Right kidney (tissue), 9 donors: ENCODE data around the gene VAT1.
"Not testable (repeated sequence)": the region's sequence is repeated elsewhere in the genome, so short reads cannot be mapped to it uniquely, and the experiment has no call there.

ENCODE experiments used
- DNase-seq: peaks from one replicate; pipeline ENCODE4 v3.0.0-alpha.2; 2016
- long read RNA-seq, 8 donors: transcript quantifications; one replicate each; lab custom pipeline, GENCODE V29; 2026

The VAT1 gene
- long read RNA-seq, donor 1, transcript VAT1-201 (6 exons, 2,734 nt), result major isoform, 36 of 46 reads
- long read RNA-seq, donor 1, partial matches to known transcripts, result 0 of 46 reads
- long read RNA-seq, donor 1, other reads (novel, unspliced or antisense), result 9 of 46 reads
- long read RNA-seq, donor 2, transcript VAT1-201 (6 exons, 2,734 nt), result major isoform, 18 of 18 reads
- long read RNA-seq, donor 2, partial matches to known transcripts, result 0 of 18 reads
- long read RNA-seq, donor 2, other reads (novel, unspliced or antisense), result 0 of 18 reads
- long read RNA-seq, donor 3, transcript VAT1-201 (6 exons, 2,734 nt), result major isoform, 17 of 17 reads
- long read RNA-seq, donor 3, partial matches to known transcripts, result 0 of 17 reads
- long read RNA-seq, donor 3, other reads (novel, unspliced or antisense), result 0 of 17 reads
- long read RNA-seq, donor 4, transcript VAT1-201 (6 exons, 2,734 nt), result major isoform, 15 of 16 reads
- long read RNA-seq, donor 4, partial matches to known transcripts, result 0 of 16 reads
- long read RNA-seq, donor 4, other reads (novel, unspliced or antisense), result 0 of 16 reads
- long read RNA-seq, donor 5, transcript VAT1-201 (6 exons, 2,734 nt), result major isoform, 37 of 37 reads
- long read RNA-seq, donor 5, partial matches to known transcripts, result 0 of 37 reads
- long read RNA-seq, donor 5, other reads (novel, unspliced or antisense), result 0 of 37 reads
- long read RNA-seq, donor 6, transcript VAT1-201 (6 exons, 2,734 nt), result major isoform, 37 of 59 reads
- long read RNA-seq, donor 6, partial matches to known transcripts, result 22 of 59 reads
- long read RNA-seq, donor 6, other reads (novel, unspliced or antisense), result 0 of 59 reads
- long read RNA-seq, donor 7, result 0 reads
- long read RNA-seq, donor 8, transcript VAT1-201 (6 exons, 2,734 nt), result major isoform, 26 of 32 reads
- long read RNA-seq, donor 8, partial matches to known transcripts, result 0 of 32 reads
- long read RNA-seq, donor 8, other reads (novel, unspliced or antisense), result 5 of 32 reads

DNA sequence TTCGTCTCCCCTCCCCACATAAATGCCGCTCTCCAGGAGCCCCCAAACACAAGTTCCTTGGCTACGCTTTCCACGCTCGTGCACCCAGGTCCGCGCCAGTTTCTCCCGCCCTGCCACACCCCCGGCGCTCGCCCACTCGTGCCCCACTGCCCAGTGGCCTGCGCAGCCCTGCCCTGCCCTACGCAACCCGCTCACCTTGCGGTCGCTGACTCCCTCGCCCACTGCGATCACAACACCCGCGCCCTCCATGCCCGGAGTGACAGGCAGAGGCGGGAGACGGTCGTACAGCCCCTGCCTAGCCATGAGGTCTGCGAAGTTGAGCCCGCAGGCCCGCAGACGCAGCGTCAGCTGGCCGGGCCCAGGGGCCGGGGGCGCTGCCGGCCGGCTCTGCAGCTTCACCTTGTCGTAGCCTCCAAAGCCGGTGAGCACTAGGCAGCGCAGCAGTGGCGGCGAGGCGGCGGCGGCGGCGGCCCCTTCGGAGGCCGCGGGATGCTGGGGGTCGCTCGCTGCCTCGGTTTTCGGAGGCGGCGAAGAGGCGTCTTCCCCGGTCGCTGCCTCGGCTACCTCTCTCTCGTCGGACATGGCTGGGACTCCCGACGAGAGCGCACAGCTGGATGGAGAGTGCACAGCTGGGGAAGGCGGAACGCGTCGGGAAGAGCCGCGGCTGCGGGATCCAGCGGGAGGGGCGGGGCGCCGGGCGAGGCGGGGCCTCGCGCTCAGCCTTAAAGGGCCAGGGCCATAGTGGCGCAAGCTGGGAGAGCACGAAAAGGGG is at the start of gene VAT1:
VAT1 (minus strand) TSS at position 645 of the 772 bp plus-strand sequence; CDS start at position 582, 63 bp downstream.
- peak; percentile 96 for DNase-seq

DNA sequence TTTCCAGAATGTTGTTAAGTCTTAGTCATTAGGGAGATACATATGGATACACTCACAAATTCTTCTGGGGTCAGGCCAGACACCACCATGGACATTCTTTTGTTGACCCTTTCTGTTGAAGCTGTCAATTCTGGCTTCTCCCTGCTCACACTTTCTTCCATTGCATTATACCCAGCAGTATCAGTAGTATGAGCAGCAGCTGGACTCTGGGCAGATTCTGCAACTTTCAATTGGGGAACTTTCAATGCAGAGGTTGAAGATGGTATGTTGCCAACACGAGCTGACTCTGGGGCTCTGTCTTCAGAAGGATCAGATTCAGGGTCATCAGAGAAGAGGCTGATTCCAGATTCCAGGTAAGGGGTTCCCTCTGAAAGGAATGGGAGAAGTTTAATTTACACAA is 48.7 kb upstream of the VAT1 start:
- DNase-seq, result no peak

DNA sequence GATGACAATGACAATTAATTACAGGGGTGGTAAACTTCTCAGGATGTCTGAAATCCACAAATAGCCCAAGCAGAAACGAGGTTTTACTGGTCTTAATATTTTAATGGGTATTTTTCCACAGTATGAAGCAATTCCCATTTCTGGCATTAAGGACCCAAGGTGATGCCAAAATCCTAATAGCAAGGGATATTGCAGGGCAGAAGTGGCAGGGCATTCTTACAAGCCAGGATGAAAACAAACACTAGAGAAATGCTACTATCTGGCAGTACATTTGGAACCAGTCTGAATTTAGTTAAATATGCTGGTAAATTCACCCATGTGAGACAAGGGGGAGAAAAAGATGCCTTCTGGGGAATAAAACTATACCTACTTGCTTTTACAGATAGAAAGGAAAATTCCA is 48.1 kb upstream of the VAT1 start:
- no peak for DNase-seq

DNA sequence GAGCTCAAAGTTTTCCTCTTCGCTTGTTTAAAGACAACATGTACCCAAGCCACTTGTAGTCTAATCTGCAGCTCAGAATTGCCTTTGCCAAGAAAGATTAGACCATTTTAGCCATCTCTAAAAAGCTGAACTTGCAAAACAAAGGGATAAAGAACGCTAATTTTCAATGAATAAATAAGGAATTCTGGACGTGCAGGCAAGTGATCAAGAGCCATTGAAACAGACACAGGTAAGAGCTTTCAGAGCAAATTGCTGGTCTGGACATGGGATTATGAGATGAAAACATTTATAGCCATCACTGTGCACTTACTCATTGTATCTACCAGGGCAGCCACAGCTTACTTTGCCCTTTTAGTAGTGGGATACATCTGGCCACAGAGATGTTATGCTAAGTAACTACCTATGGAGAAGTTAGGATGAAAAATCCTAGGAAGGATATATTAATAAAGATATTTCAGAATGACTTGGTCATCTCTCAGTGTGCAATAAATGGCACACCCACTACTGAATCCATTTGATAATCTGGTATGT is 47.2 kb upstream of the VAT1 start:
- no peak for DNase-seq

DNA sequence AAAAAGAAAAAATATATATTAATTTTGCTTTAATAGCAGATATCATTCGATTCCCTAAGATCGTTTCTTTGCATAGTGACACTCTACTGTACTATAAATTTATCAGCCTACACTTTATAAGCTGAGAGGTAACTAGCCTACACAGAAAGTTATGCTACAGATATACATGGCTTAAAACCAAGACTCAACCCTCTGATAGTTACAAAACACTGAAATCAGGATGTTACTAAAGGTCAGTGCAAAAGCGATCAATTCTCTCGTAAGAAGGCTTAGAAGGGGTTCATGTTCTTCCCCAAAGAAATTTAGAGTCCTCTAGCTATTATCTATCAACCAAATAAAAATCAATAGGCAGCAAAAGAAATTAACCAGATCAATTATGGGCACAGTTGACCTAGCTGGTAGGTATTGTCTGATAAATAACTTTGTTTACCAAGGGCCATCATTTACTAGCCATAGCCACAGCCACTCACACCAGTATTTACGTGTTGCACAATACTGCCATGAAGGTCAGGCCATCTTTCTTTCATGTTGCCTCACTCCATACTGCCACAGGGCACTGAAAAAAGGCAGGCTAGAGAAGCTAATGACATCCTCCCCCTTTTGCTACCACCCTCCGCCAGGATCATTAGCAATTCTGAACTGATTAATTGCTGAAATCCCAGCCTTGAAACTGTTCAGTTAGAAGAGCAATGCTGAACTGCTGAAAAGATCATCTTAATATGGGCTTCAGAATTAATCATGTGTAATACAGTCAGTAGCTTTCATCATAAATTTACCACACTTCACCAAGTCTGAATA is 46.6 kb upstream of the VAT1 start:
- no peak for DNase-seq

DNA sequence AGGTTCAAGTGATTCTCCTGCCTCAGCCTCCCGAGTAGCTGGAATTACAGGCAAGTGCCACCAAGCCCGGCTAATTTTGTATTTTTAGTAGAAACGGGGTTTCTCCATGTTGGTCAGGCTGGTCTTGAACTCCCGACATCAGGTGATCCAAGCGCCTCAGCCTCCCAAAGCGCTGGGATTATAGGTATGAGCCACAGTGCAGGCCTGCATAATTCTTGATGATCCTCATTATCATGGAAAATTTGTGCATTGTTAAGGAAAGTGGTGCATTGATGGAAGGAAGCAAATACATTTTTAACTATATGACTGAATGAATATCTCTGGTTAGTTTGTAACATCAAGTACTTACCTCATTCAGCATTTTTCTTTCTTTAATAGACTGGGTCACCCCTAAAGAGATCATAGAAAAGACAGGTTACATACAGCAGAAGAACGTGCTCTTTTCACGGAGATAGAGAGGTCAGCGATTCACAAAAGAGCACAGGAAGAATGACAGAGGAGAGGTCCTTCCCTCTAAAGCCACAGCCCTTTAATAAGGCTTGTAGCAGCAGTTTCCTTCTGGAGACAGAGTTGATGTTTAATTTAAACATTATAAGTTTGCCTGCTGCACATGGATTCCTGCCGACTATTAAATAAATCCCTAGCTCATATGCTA is 40.9 kb upstream of the VAT1 start:
- DNase-seq, result no peak

DNA sequence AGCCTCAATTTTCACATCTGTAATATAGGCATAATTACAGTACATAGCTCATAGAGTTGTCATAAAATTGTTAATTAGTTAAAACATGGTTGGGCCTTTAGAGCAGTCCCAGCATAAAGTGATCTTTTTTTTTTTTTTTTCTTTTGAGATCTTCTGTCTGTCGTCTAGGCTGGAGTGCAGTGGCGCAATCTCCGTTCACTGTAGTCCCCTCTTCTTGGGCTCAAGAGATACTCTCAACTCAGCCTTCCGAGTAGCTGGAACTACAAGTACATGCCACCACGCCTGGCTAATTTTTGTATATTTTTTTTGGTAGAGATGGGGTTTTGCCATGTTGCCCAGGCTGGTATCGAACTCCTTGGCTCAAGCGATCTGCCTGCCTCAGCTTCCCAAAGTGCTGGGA is 33.9 kb upstream of the VAT1 start:
- DNase-seq, result no peak

DNA sequence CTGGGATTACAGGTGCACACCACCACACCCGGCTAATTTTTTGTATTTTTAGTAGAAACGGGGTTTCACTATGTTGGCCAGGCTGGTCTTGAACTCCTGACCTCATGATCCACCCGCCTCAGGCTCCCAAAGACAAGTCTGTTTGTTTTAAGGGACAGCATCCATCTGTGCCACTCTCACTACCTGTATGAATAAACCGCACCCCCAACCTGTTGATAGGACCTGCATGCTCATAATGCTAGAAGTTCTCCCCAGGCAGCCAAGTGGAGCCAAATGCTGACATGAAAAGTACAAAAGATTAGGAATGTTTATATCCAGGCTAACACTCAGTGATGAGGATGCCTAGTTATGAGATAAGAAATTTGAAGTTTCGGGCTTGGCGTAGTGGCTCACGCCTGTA is 30.8 kb upstream of the VAT1 start:
- DNase-seq, result not testable (repeated sequence)

DNA sequence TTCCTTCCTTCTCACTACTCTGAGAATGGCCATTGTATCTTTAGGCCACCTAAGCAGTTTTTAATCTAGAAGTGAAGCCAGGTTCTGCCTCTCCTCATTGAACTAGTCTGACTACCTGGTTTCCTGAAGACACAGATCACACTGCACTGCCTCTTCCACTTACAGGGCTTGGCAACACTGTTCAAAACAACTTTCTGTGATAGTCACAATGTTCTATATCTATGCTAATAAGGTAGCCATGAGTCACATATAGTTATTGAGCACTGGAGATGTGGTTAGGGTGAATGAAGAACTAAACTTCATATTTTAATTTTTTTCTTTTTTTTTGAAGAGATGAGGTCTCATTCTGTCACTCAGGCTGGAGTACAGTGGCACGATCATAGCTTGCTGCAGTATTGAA is 29.8 kb upstream of the VAT1 start:
- no peak for DNase-seq

DNA sequence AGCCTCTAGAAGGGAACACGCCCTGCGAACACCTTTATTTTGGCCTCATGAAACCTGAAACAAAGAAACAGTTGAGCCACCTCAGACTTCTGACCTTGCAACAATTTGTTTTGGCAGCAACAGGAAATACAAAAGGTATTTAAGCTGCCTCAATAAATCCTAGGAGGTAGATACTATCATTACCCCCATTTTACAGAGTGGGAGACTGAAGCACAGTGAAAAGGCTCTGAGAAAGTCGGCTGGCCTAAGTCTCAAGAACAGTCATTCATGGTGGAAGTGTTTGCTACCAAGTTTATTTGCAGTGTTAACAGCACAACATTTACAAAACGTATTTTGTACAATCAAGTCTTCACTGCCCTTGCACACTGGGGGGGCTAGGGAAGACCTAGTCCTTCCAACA is 21.8 kb upstream of the VAT1 start:
- DNase-seq, result no peak

DNA sequence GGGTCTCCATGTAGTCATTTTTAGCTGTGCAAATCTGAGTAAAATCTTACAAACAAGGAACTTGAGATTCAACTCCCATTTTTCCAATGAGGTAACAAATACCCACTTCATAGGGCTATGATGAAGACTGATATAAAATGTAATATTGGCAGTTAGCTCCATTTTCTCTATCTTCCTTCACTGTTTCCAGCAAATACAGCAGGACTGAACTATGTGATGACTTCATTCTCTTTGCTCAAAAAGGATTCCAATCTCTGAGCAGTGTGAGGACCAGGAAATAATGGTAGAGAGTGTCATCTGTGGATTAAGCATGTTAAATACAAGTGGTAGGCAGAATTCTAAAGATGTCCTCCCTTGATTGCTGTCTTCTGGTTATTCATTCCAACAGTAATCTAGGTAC is 21.1 kb upstream of the VAT1 start:
- no peak for DNase-seq

DNA sequence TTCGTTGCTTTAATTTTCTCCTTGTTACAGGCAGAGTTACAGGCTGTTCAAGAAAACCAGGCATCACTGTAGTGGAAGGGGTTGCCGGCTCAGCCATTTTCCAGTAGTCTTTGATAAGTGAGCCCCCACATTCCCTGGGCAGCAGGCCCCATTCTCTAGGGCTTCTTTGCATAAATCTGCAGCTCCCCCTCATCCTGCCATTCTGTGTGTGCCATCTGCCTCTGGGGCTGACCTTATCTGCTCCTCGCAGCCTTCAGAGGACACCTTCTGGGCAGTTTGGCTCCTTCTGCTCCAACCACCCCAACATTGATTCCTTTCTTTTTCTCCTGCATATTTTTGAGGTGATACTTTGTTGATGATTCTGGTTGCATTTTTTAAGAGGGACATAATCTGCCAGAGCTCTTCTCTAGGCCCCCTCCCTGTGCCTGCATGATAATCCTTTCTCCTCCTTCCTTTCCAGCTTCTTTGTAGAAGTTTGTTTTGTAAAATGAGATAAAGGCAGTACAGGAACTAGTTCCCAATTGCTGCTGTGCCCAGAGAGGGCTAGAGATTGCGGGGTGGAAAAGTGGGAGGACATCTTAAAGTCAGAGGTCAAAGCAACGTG is 19.9 kb upstream of the VAT1 start:
- DNase-seq, result no peak

DNA sequence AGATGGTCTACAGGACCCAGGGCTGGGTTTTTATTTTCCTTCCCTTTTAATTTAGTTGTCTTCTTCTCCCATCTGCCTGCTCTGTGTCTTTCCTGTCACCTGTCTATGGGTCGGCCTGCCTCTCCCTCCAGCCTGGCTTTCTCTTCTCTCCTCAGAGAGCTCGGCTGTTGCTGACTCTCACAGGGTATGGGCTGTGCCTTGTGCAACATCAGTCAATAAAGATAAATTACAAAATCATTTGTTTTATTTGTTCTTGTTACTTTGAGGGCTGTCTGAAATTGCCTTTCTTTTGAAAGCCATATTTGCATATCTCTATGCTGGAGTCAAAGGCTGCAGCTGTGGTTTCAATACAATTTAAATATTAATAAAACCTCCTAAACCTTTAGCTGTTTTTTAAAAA is 18.5 kb upstream of the VAT1 start:
- no peak for DNase-seq

DNA sequence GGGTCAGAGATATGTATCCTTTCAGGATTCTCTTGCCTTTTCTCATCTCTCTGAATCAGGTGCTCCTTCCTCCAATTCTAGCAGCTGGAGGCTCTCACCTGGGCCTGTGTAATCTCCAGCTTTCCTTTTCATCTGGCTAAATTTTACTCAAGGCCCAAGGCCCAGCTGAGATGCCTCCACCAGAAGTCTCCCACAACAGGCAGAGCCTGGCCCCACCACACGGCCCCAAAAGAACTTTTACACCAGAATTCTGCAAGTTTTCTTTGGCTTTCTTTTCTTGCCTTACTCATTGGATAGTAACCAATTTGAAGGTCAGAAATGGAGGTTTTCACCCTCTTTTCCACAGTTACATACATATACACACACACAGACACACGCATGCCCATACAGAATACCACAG is 17.5 kb upstream of the VAT1 start:
- DNase-seq, result no peak

DNA sequence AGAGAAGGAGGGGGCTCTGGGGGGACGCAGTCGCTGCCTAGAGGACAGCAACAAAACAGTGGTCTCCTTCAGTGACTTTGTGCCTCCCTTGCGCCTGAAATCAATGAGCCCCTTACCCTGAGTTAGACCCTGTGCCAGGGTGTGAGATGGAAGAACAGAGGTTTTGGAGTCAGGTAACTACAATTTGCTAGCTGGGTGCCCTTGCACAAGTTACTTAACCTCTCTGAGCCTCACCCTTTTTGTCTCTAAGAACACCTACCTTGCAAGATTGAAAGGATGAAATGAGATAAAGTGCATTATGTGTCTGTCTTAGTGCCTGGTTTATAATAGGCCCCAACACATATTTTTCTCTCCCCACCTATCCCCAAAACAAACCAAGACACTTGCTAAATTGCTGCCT is 12.7 kb upstream of the VAT1 start:
- no peak for DNase-seq

DNA sequence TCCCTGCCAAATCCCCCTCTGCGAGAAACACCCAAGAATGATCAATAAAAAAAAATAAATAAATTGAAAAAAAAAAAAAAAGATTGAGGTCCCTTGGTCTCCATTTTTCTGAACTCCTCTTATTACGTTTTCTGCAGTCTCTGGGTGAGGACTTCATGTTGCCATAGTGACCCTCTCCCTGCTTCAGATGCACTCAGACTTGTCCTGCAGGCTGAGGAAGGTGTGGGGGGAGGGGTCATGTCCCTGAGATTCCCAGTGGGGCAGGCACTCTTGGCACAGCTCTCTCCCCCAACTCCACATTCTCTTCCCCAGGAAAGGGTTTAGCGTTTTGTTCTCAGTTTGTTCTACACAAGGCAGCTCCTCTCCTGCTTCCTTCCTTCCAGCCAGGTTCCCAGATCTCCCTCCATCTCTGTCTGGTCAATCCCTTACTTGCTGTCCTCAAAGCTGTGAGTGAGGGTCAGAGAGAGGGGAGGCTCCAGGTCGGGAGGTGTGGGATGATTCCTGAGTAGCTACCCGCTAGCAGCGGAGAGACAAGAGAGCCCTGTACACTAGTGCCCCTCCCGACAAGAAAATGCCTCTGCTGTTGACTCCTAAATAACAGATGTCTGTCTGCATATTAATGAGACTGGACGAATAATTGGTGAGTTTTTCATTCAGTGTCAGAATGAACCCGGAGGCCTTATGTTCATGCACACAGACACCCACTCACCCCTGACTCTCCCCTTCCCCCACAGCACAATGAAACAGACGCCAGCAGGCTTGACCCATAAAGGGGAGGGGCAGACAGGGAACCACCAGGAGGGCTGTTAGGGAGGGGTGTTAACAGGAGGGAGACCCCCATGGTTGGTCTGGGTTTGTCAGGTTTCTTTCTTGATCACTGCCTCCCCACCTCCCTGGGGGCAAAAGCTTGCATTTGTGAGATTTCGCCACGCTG is 12.0 kb upstream of the VAT1 start:
- no peak for DNase-seq

DNA sequence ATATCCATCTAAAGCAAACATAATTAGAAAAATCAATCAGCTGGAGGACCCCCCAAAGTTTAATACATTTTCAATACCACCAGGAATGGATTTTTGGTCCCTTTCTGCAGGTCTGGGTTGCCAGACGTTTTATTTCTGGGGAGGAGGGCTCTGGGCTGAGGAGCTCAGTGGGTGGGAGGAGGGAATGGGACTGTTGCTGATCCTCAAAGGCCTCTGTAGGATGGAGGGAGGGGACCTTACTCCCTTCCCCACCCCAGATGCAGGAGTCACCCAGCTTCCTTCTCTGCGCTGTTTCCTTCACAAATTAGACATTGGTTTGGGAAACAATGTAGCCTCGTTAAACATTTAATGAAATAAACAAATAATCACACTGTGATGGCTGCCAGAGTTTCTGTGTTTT is 9.5 kb upstream of the VAT1 start:
- DNase-seq, result no peak

DNA sequence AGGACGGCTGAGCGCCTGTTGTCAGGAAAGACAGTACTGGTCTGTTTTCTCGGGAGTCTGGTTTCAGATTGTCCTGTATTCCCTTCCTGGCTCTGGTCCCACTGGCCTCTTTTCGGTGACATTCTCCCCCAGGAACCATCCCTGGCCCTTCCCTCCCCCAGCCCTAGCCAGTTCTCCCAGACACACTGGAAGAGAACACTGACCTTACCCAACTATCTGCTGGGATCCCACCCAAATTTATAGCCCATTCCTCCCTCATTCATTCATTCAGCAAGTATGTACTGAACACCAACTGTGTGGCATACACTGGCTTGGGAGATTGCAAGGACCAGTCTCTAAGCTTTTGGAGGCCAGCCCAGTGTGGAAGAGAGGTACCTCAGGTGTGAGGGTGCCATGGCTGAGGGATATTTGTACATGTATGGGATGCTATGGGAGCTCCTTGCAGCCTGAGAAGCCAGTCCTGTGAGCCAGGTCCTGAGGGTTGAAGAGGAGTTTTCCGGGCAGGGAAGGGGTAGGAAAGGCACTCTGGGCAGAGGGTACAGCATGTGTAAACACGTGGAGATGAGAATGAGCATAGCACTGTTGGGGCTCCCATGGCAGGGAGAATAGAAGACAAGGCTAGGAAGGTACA is 8.1 kb upstream of the VAT1 start:
- DNase-seq, result no peak
